Activated naive CD8-positive, alpha-beta T cell treated with anti-CD3 and anti-CD28 coated beads for 36 hours (primary cell): Measurements from ENCODE around the gene C19orf47. TPM values are rescaled to one million over a fixed set of nuclear protein-coding genes. Genes with fewer than 3 reads are reported as not detected.
A peak's percentile ranks its signal among the peaks of the same experiment; 100 is the strongest.

Experiments
- DNase-seq: peaks from one replicate; pipeline ENCODE4 v3.0.0; 2021
- H3K27ac Mint-ChIP-seq: one replicate; pipeline ENCODE4 v1.8.0; 2022; ENCODE audit warnings: mild to moderate bottlenecking, moderate library complexity, mixed read lengths
- H3K27me3 Mint-ChIP-seq: one replicate; pipeline ENCODE4 v1.8.0; 2022; ENCODE audit warnings: mild to moderate bottlenecking, mixed read lengths
- H3K36me3 Mint-ChIP-seq: one replicate; pipeline ENCODE4 v1.8.0; 2021; ENCODE audit warnings: mild to moderate bottlenecking, mixed read lengths
- H3K4me1 Mint-ChIP-seq: one replicate; pipeline ENCODE4 v1.8.0; 2021; ENCODE audit warnings: mixed read lengths
- H3K4me3 Mint-ChIP-seq: one replicate; pipeline ENCODE4 v1.8.0; 2022; ENCODE audit warnings: mild to moderate bottlenecking, moderate library complexity, mixed read lengths
- H3K9me3 Mint-ChIP-seq: one replicate; pipeline ENCODE4 v1.8.0; 2022; ENCODE audit warnings: mixed read lengths
- total RNA-seq, 2 experiments: library from RNA; stranded (reverse); gene quantifications; one replicate each; pipeline ENCODE4 v1.2.3, GENCODE V29; 2021

The C19orf47 gene
- total RNA-seq, 2 experiments from 2014 or later: 26.1 to 28.1 TPM

DNA sequence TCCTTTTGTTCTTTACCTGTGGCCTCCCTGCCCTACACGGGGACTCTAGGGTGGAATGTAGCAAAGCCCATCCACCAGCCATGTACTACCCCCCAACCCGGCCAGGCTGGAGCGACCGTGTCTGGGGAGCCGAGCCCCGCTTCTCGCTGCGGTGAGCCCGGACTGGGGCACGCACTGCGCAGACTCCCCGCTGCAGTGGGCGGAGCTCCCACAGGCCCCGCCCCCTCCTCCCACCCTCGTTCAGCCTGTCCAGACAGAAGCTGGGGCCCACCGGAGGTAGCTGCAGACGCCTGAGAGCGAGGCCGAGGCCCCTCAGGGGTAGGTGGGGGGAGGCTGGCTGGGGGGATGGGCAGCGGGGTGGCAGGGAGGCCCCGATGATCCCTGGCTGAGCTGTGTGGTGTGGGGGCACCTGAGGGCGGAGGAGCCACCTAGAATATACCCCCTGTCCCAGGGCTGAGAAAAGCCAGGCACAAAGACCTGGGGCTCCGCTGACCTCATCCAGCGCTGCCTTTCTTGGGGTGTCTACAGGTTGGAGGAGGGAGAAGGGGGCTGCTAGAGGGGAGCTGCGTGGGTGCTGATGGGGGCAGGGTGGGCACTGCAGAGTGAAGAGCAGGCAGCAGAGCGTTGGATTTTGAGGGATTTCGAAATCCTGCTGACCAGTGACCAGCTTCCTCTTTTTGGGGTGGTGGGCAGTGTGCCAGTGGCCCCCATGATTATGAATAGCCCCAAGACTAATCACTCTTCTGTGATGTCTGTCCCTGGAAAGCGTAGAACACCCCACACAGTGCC lies 17.6 kb upstream of the C19orf47 start:
- Mint-ChIP-seq H3K27me3 (no peaks in the 10 kb centered on the region), H3K27ac (no peak overlapping the region), H3K9me3 (no peaks in the 10 kb centered on the region), H3K36me3 (peaks cover 2% of the 10 kb centered on the region), H3K4me1 (peaks cover 14% of the 10 kb centered on the region), H3K4me3 (peak overlapping the region; percentile 42)
- DNase-seq: peak; percentile 50

DNA sequence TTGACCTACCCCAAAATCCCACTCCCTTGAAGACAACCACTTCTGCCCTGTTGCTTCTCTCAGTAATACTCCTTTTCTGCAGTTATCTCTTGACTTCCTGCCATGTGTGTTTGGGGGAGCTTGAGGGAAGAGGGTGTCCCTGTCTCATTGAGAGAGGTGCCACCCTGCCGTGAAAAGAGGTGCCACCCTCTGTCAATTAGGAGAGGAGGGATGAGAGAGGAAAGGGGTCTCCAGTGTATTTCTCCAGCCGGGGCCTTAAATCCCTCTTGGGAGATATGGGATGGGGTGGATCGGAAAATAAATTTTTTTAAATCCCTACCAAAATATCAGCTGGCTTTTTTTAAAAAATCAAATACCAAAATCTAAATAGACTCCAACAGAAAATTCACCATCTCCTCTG lies 16.8 kb upstream of the C19orf47 start:
- no peak for DNase-seq
- peaks cover 15% of the 10 kb centered on the region for H3K4me1 Mint-ChIP-seq
- peaks cover 2% of the 10 kb centered on the region for H3K36me3 Mint-ChIP-seq
- H3K4me3 Mint-ChIP-seq: peak overlapping the region; percentile 42
- no peaks in the 10 kb centered on the region for H3K9me3 Mint-ChIP-seq
- no peak overlapping the region for H3K27ac Mint-ChIP-seq
- H3K27me3 Mint-ChIP-seq: no peaks in the 10 kb centered on the region

DNA sequence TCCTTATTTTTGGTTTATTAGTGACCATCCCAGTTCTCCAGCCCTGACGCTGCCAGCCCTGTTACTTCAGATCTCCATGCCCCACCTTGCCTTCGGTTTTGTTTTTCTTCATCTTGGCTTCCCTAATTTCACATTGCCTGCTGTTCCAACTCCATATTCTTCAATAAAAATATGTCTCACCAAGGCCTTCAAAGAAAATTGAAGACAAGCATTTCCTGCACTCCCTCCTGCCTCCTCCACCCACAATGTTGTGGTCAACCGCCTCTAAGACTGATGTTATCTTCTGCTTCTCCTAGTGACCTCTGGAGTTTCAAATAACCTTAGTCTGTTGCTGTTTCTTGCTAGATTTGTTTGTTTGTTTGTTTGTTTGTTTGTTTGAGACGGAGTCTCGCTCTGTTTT lies 14.9 kb upstream of the C19orf47 start:
- Mint-ChIP-seq H3K4me3 (no peak overlapping the region), H3K27ac (no peak overlapping the region), H3K4me1 (peaks cover 18% of the 10 kb centered on the region), H3K9me3 (no peaks in the 10 kb centered on the region), H3K36me3 (peaks cover 2% of the 10 kb centered on the region), H3K27me3 (no peaks in the 10 kb centered on the region)
- DNase-seq: no peak

DNA sequence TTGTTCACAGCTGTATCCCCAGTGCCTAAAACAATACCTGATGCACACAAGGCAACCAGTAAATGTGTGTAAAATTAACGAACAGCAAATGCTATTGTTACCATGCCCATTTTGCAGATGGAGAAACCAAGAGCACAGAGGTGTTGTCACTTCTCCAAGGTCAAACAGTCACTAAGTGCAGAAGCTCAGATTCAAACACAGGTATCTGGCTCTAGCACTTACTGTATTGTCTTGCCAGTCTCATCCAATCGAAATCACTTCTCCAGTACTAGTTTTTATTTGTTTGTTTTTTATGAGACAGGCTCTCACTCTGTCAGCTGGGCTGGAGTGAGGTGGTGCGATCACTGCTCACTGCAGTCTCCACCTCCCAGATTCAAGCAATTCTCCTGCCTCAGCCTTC lies 14.0 kb upstream of the C19orf47 start:
- Mint-ChIP-seq H3K27ac (no peak overlapping the region), H3K36me3 (peaks cover 2% of the 10 kb centered on the region), H3K4me3 (no peak overlapping the region), H3K27me3 (no peaks in the 10 kb centered on the region), H3K4me1 (peaks cover 20% of the 10 kb centered on the region), H3K9me3 (no peaks in the 10 kb centered on the region)
- DNase-seq: no peak

DNA sequence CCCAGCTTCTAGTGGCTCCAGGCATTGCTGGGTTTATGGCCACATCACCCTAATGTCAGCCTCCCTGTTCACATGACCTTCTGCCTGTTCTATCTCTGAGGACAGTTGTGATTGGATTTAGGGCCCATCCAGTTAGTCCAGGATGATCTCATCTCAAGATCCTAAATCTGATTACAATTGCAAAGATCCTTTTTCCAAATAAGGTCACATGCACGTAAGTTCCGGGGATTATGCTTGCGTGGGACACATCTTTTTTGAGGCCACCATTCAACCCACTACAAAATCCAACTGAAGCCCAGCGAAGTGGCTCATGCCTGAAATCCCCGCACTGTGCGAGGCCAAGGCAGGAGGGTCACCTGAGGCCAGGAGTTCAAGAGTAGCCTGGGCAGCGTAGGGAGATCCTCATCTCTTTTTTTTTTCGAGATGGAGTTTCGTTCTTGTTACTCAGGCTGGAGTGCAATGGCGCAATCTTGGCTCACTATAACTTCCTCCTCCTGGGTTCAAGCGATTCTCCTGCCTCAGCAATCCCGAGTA lies 12.6 kb upstream of the C19orf47 start:
- Mint-ChIP-seq H3K9me3 (no peaks in the 10 kb centered on the region), H3K4me3 (no peak overlapping the region), H3K4me1 (peaks cover 32% of the 10 kb centered on the region), H3K36me3 (peaks cover 4% of the 10 kb centered on the region), H3K27ac (no peak overlapping the region), H3K27me3 (no peaks in the 10 kb centered on the region)
- DNase-seq: no peak

DNA sequence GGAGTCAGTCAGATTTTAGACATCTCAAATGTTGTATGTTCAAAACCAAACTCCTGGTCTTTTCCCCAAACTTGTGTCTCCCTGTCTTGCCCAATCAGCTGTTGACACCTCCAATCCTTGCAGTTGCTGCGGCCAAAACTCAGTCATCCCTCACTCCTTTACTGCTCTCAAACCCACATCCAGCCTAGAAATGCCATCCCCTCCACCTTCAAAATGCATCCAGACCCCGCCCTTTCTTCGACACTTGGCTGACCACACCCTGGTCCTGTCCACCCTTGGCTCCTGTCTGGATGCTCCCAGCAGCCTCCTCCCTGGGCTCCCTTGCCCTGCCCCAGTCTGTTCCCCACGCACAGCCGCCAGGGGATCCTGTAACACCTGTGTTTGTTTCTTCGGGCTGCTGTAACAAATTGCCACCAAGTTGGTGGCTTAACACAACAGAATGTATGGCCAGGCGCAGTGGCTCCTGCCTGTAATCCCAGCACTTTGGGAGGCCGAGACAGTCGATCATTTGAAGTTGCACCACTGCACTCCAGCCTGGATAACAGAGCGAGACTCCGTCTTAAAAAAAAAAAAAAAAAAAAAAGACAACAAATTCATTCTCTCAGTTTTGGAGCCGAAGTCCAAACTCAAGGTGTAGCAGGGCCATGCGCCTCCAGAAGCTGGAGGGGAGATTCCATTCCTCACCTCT lies 12.0 kb upstream of the C19orf47 start:
- Mint-ChIP-seq H3K27ac (no peak overlapping the region), H3K27me3 (no peaks in the 10 kb centered on the region), H3K36me3 (peaks cover 4% of the 10 kb centered on the region), H3K4me1 (peaks cover 31% of the 10 kb centered on the region), H3K9me3 (no peaks in the 10 kb centered on the region), H3K4me3 (no peak overlapping the region)
- DNase-seq: no peak

DNA sequence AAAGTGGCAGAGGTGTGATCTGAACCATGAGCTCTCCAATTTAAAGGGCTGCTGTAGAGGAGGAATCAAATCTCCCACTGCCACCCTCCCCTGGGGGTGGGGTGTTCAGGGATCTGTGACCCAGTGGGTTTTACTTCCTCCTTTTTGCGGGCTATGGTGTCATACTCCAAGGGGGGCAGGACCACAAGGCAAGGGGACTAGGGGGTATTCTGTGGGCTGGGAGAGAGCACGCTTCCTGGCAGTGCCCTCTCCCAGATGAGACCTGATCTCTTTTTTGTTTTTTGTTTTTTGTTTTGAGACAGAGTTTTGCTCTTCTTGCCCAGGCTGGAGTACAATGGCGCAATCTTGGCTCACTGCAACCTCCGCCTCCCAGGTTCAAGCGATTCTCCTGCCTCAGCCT lies 10.6 kb upstream of the C19orf47 start:
- Mint-ChIP-seq H3K27me3 (no peaks in the 10 kb centered on the region), H3K36me3 (peaks cover 2% of the 10 kb centered on the region), H3K4me3 (no peak overlapping the region), H3K4me1 (peaks cover 27% of the 10 kb centered on the region), H3K27ac (peak overlapping the region; percentile 63), H3K9me3 (no peaks in the 10 kb centered on the region)
- DNase-seq: no peak

DNA sequence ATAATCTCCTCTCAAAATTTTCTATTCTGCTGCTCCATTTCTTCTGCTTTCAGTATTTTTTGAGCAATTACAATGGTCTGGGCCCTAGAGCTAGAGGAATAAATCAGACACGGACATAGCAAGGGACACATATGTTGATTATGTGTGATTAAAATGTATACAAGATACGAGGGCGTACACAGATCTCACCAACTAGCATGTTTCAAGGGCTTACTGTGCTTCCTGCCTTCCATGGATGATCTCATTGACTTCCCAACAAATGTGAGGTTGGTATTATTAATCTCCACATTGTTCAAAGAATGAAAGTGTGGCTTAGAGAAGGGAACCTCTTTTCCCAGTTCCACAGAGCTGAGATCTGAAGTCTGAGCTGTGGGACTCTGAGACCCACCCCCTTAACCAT lies 9.4 kb upstream of the C19orf47 start:
- Mint-ChIP-seq H3K4me3 (no peak overlapping the region), H3K27ac (no peak overlapping the region), H3K4me1 (peaks cover 22% of the 10 kb centered on the region), H3K36me3 (peaks cover 2% of the 10 kb centered on the region), H3K9me3 (no peaks in the 10 kb centered on the region), H3K27me3 (no peaks in the 10 kb centered on the region)
- DNase-seq: no peak

DNA sequence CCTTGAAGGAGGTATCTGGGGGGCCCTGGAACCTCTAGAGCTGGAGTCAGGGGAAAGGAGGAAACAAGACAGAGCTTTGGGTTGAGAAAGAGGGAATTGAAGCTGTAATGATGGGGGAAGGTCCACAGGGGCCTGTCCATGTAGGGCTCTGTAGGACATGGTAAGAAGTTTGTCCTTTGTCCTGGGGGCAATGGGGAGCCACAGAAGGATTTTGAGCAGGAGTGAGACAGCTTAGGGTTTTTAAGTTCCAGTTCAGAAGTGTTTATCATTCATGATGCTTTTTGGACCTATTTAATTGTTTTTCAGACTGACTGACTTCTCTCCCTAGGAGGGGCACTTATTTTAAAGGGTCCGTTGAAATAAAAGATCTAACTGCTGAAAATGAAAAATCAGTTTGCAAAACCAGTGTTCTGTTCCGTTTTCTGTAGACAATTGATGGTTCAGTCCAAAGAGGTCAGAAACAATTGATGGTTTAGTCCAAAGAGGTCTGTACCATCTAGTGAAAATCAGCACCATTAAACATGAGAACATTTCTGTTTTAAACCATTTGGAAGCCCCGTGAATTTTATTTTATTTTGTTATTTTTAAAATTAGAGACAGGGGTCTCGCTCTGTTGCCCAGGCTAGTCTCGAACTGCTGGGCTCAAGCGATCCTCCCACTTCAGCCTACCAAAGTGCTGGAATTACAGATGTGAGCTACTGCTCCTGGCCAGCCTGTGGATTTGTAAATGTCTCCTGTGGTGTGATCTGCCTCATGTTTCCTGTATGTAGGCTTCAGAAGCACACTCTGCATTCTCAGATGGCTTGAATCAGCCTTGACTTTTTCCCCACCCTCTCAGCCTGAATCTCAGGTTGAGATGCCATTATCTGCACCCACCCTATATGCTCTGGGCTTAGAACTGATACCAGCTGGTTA lies 8.7 kb upstream of the C19orf47 start:
- H3K4me1 Mint-ChIP-seq: peaks cover 22% of the 10 kb centered on the region
- no peak for DNase-seq
- H3K4me3 Mint-ChIP-seq: no peak overlapping the region
- peaks cover 2% of the 10 kb centered on the region for H3K36me3 Mint-ChIP-seq
- H3K27me3 Mint-ChIP-seq: no peaks in the 10 kb centered on the region
- H3K27ac Mint-ChIP-seq: peak overlapping the region; percentile 4
- H3K9me3 Mint-ChIP-seq: no peaks in the 10 kb centered on the region

DNA sequence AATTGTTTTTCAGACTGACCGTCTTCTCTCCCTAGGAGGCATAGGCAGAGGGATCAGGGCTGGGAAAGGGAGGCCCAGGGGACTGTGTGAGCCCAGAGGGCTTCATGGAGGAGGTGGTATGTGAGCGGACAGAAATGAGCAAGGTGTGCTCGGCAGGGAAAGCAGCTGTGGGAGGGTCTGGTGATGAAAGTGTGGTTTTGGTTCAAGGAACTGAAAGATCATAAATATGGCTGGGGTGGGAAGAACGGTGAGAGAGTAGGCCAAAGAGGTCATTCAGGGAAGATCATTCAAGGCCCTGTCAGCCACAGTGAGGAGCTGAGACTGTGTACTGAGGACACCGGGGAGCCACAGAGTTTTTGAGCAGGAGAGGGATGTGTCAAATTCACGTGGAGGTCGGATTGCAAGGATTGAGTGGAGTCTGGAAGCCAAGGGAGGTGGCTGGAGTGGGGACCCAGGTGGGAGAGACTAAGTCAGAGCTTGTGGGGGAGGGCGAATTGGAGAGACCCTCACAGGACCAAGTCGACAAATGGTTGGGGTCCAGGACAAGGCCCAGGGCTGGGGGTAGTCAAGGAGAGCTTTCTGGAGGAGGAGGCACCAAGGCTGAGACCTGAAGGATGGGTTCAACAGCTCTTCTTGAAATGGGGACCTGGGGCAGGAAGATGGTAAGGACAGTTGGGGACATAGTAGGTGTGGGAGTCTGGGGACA lies 7.9 kb upstream of the C19orf47 start:
- Mint-ChIP-seq H3K27ac (peak overlapping the region; percentile 4), H3K9me3 (no peaks in the 10 kb centered on the region), H3K36me3 (peaks cover 2% of the 10 kb centered on the region), H3K27me3 (no peaks in the 10 kb centered on the region), H3K4me1 (peaks cover 21% of the 10 kb centered on the region), H3K4me3 (no peak overlapping the region)
- DNase-seq: no peak

DNA sequence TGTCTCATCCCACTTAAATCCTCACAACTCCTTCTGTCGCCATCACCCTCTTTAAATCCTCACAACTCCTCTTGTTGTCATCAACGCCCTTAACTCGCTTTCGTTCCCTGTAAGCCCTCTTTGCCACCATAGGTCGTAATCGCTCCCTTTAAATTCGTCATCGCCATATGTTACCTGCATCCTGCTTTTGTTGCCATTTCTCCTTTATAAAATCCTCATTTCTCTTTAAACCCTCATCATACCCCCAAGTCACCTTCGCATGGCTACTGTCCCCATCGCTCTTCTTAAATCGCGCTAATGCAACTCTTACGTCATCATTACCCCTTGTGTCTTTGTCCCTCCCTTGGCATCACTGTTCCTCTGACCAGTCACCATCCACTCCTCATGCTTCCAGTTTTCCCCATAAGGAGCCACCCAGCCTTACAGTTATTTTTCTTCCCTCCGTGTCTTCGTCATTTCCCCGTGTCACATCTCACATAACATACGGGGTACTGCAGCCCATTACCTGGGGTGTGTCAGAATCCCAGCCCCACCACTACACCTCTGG lies 837 bp upstream of the C19orf47 start:
- Mint-ChIP-seq H3K9me3 (no peaks in the 10 kb centered on the region), H3K27me3 (no peaks in the 10 kb centered on the region), H3K36me3 (peaks cover 2% of the 10 kb centered on the region), H3K4me1 (peaks cover 4% of the 10 kb centered on the region), H3K27ac (peak overlapping the region; percentile 77), H3K4me3 (peak overlapping the region; percentile 87)
- DNase-seq: no peak

DNA sequence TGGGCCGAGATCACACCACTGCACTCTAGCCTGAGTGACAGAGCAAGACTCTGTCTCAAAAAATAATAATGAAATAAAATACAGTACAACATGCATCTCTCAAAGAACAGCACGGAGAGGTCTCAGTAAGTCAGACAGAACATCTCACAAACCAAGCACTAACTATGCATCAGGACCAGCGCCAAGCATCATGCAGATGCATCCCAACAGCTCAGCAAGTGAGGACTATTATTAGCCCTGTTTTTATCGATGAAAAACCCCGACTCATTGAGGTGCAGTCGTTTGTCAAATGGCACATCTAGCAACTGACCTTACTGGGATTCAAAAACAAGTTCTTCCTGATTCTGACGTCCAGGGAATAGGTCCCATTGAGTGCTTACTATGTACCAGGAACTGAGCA lies 3.8 kb downstream of the C19orf47 start:
- Mint-ChIP-seq H3K36me3 (peaks cover 7% of the 10 kb centered on the region), H3K27ac (no peak overlapping the region), H3K27me3 (no peaks in the 10 kb centered on the region), H3K4me3 (no peak overlapping the region), H3K9me3 (no peaks in the 10 kb centered on the region), H3K4me1 (peaks cover 2% of the 10 kb centered on the region)
- DNase-seq: no peak

DNA sequence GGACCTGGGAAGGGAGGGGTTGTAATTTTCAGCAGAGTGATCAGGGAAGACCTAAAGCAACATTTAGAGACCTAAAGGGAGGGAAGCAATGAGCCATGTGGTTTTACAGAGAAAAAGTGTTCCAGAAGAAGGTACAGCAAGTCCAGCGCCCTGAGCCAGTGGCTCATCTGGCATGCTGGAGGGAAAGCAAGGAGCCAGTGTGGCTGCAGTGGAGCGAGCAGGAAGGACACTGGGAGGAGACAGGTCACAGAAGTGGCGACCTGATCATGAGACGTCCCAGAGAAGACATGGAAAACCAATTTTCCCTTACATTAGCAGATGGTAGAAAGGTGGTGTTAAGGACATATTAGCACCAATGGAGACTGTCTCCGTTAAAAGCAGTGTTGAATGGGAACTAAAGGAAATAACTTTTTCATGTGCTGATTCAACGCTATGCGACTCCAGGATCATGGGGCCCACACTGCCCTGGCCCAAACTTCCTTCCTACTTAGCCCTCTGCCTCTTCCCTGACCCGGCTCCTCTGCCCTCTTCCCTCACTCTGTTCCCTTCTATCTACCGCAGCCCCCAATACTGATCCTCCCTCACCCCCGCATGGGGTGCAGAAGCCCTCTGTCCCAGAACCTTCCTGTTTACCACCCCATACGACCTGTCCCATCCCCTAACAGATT lies 5.4 kb downstream of the C19orf47 start:
- Mint-ChIP-seq H3K36me3 (peaks cover 8% of the 10 kb centered on the region), H3K9me3 (no peaks in the 10 kb centered on the region), H3K27me3 (no peaks in the 10 kb centered on the region), H3K27ac (no peak overlapping the region), H3K4me3 (no peak overlapping the region), H3K4me1 (peaks cover 2% of the 10 kb centered on the region)
- DNase-seq: no peak
